Brain microvascular endothelial cell (primary cell): ENCODE data around the gene TBL2.

Source experiments
- DNase-seq: peaks from one replicate; pipeline ENCODE4 v3.0.0-alpha.2; 2020
- H3K27ac ChIP-seq: fragments of 250-450 bp; sonication (Bioruptor Pico); 2 replicates; pipeline ENCODE4 v1.5.1; 2020; ENCODE audit warnings: mild to moderate bottlenecking, moderate library complexity
- H3K27me3 ChIP-seq: fragments of 250-450 bp; sonication (Bioruptor Pico); replicated peaks from 2 replicates; pipeline ENCODE4 v1.5.1; 2020; ENCODE audit warnings: mild to moderate bottlenecking
- H3K36me3 ChIP-seq: fragments of 250-450 bp; sonication (Bioruptor Pico); replicated peaks from 2 replicates; pipeline ENCODE4 v1.5.1; 2020; ENCODE audit warnings: mild to moderate bottlenecking
- H3K4me3 ChIP-seq: 2 replicates; pipeline ENCODE4 v1.5.1; 2011; ENCODE audit warnings: low read depth, mild to moderate bottlenecking, control low read depth, low read length, moderate library complexity
- CTCF ChIP-seq: IDR thresholded peaks from 2 replicates; pipeline ENCODE4 v1.5.1; 2011; ENCODE audit warnings: low read depth, mild to moderate bottlenecking, moderate library complexity, low read length, control low read depth, inconsistent platforms; ENCODE audit errors: missing control alignments
- in situ Hi-C: cut with HindIII; loops from 2 replicates; pipeline ENCODE4 v1.10.0; 2017; ENCODE audit warnings: low sequenced_read_pairs, low pct_ligation_motif_present

Gene TBL2

GRCh38 chr7:73578342-73579128 lies at the start of gene TBL2:
TBL2 (minus strand) TSS chr7:73578579; CDS start chr7:73578549, 30 bp downstream.
- Histone ChIP-seq H3K27me3 (no peaks in the 10 kb centered on the region), H3K36me3 (peaks cover 18% of the 10 kb centered on the region), H3K4me3 (peak within 1 kb of the TSS; percentile 90), H3K27ac (peak within 1 kb of the TSS; percentile 95)
- in situ Hi-C loops, result no loop called here
- peak; percentile 39 for TF ChIP-seq CTCF
- peak; percentile 97 for DNase-seq

- peak; percentile 39 for TF ChIP-seq CTCF
- no peak for DNase-seq
- no peak overlapping the region for H3K27ac ChIP-seq
- H3K4me3 ChIP-seq, result no peak overlapping the region
- H3K36me3 ChIP-seq, result no peaks in the 10 kb centered on the region
- H3K27me3 ChIP-seq, result peaks cover 50% of the 10 kb centered on the region
- in situ Hi-C loops, result no loop called here
Observed at GRCh38 chr7:73626814-73627213, 48.4 kb upstream of the TBL2 start.

GRCh38 chr7:73625276-73625675 lies 46.9 kb upstream of the TBL2 start:
- Histone ChIP-seq H3K36me3 (no peaks in the 10 kb centered on the region), H3K4me3 (no peak overlapping the region), H3K27ac (no peak overlapping the region), H3K27me3 (peaks cover 54% of the 10 kb centered on the region)
- in situ Hi-C loops, result no loop called here
- DNase-seq, result no peak
- no peak for TF ChIP-seq CTCF

- no peak for DNase-seq
- Histone ChIP-seq H3K27me3 (peaks cover 54% of the 10 kb centered on the region), H3K27ac (no peak overlapping the region), H3K4me3 (no peak overlapping the region), H3K36me3 (no peaks in the 10 kb centered on the region)
- in situ Hi-C loops, result no loop called here
- TF ChIP-seq CTCF, result no peak
Observed at GRCh38 chr7:73624669-73625001, 46.3 kb upstream of the TBL2 start.

GRCh38 chr7:73623798-73624668 lies 45.7 kb upstream of the TBL2 start, which contains the start of gene MLXIPL:
MLXIPL (minus strand) TSS chr7:73624522; CDS start chr7:73624492, 30 bp downstream.
- H3K27me3 ChIP-seq, result peaks cover 54% of the 10 kb centered on the region

More at GRCh38 chr7:73623798-73624668, 45.7 kb upstream of the TBL2 start, which contains the start of gene MLXIPL:
- no peak within 1 kb of the TSS for H3K27ac ChIP-seq
- TF ChIP-seq CTCF, result no peak
- DNase-seq, result peak; percentile 37
- in situ Hi-C loops, result no loop called here
- no peaks in the 10 kb centered on the region for H3K36me3 ChIP-seq
- peak within 1 kb of the TSS; percentile 35 for H3K4me3 ChIP-seq
